ENCODE measurements around the gene MYL11. TPM values are rescaled to one million over a fixed set of nuclear protein-coding genes. Genes with fewer than 3 reads are reported as not detected.
A peak's percentile ranks its signal among the peaks of the same experiment; 100 is the strongest.

Gene MYL11
- total RNA-seq, 5 donors from 2014 or later (not counting 1 experiment from before 2014, with no cell fraction given), result 0.91 to 1.3 (median 1.1) TPM; not detected in 2

- H3K4me1 ChIP-seq (ENCODE audit: control insufficient read depth in 1 of 2, extremely low read depth in 1 of 2, insufficient read depth in 2 of 2, low read length in 2 of 2), result peaks cover 9 to 60% of the 10 kb centered on the region in 2 experiments
- H3K27ac ChIP-seq (ENCODE audit: low read length), result no peak overlapping the region
- H3K4me1 Mint-ChIP-seq, result peaks cover 34 to 44% (median 43%) of the 10 kb centered on the region in 3 donors
- no peaks in the 10 kb centered on the region for H3K27me3 Mint-ChIP-seq
- H3K27me3 ChIP-seq (replicated peaks in 1 of 2; ENCODE audit: control insufficient read depth in 2 of 2, extremely low read depth in 1 of 2, insufficient read depth in 2 of 2, low read length in 1 of 2), result peaks cover 0 to 8% of the 10 kb centered on the region in 2 experiments
- H3K9me3 ChIP-seq, result no peaks in the 10 kb centered on the region
- ATAC-seq (replicated peaks in 1 of 4) (no peak), DNase-seq (no peak)
- no peaks in the 10 kb centered on the region for H3K36me3 Mint-ChIP-seq
- H3K4me3 Mint-ChIP-seq, result peak overlapping the region; percentile 84 to 86 (median 85)
- ChIA-PET CTCF (no interaction called here), POLR2A (no interaction called here)
- H3K27ac Mint-ChIP-seq, result peak overlapping the region; percentile 72 to 86
- WGBS (ENCODE audit: insufficient coverage), result 31% methylated on average over 9 of the region's 12 CpGs
- H3K9me3 Mint-ChIP-seq, result no peaks in the 10 kb centered on the region
- H3K4me3 ChIP-seq (ENCODE audit: control insufficient read depth in 1 of 2, extremely low read depth in 1 of 2, low read length in 1 of 2), result peak overlapping the region; percentile 72 to 87
- H3K36me3 ChIP-seq (ENCODE audit: control insufficient read depth in 2 of 2, extremely low read depth in 1 of 2, insufficient read depth in 1 of 2, low read length in 1 of 2), result peaks cover 2 to 18% of the 10 kb centered on the region in 2 donors
Measured at GRCh38 chr16:30399435-30400186, 25.0 kb downstream of the MYL11 start.

GRCh38 chr16:30401768-30402425, 27.3 kb downstream of the MYL11 start:
- ATAC-seq (replicated peaks in 1 of 4) (no peak), DNase-seq (no peak)
- Histone ChIP-seq H3K27me3 (replicated peaks in 1 of 2; ENCODE audit: control insufficient read depth in 2 of 2, extremely low read depth in 1 of 2, insufficient read depth in 2 of 2, low read length in 1 of 2) (peaks cover 0 to 8% of the 10 kb centered on the region in 2 experiments), H3K9me3 (no peaks in the 10 kb centered on the region), H3K4me1 (ENCODE audit: control insufficient read depth in 1 of 2, extremely low read depth in 1 of 2, insufficient read depth in 2 of 2, low read length in 2 of 2) (peaks cover 4 to 48% of the 10 kb centered on the region in 2 experiments), H3K27ac (ENCODE audit: low read length) (no peak overlapping the region), H3K36me3 (ENCODE audit: control insufficient read depth in 2 of 2, extremely low read depth in 1 of 2, insufficient read depth in 1 of 2, low read length in 1 of 2) (peaks cover 2 to 18% of the 10 kb centered on the region in 2 donors), H3K4me3 (ENCODE audit: control insufficient read depth in 1 of 2, extremely low read depth in 1 of 2, low read length in 1 of 2) (no peak overlapping the region)
- Mint-ChIP-seq H3K4me3 (peak overlapping the region; percentile 84 to 86 (median 85)), H3K36me3 (no peaks in the 10 kb centered on the region), H3K4me1 (peaks cover 28 to 33% (median 32%) of the 10 kb centered on the region in 3 donors), H3K27ac (no peak overlapping the region), H3K27me3 (no peaks in the 10 kb centered on the region), H3K9me3 (no peaks in the 10 kb centered on the region)
- POLR2A ChIA-PET, result interaction anchor here in 1 of 2 donors (0.7 kb wide), 1 partner anchor 433 kb away, joined by 9 read pairs; no protein-coding TSS in a partner anchor
- 90% methylated on average over 5 of the region's 8 CpGs for WGBS (ENCODE audit: insufficient coverage)
- CTCF ChIA-PET, result interaction anchor here in 1 of 2 donors (0.9 kb wide), 1 partner anchor 31 kb away, joined by 4 read pairs; no protein-coding TSS in a partner anchor

GRCh38 chr16:30406795-30407101, 32.1 kb downstream of the MYL11 start:
- Mint-ChIP-seq H3K4me3 (peak overlapping the region; percentile 92 to 95 (median 94)), H3K4me1 (peaks cover 27% of the 10 kb centered on the region in 3 donors), H3K27ac (peak overlapping the region; percentile 92 to 96), H3K9me3 (no peaks in the 10 kb centered on the region), H3K36me3 (no peaks in the 10 kb centered on the region), H3K27me3 (no peaks in the 10 kb centered on the region)
- ChIA-PET CTCF (interaction anchor here (0.6 to 4.6 kb wide), 6 partner anchors 9 to 734 kb away, joined by 3 to 32 read pairs (median 4); partner anchors contain the start of genes SEPTIN1 (in 1 of the 2) and TBC1D10B (in 1 of the 2)), POLR2A (interaction anchor here (0.5 to 0.6 kb wide), 2 partner anchors 61 to 795 kb away, joined by 3 read pairs; no protein-coding TSS in a partner anchor)
- H3K36me3 ChIP-seq (ENCODE audit: control insufficient read depth in 2 of 2, extremely low read depth in 1 of 2, insufficient read depth in 1 of 2, low read length in 1 of 2), result peaks cover 1 to 2% of the 10 kb centered on the region in 2 donors
- H3K9me3 ChIP-seq, result no peaks in the 10 kb centered on the region
- peaks cover 3 to 31% of the 10 kb centered on the region in 2 experiments for H3K4me1 ChIP-seq (ENCODE audit: control insufficient read depth in 1 of 2, extremely low read depth in 1 of 2, insufficient read depth in 2 of 2, low read length in 2 of 2)
- DNase-seq (no peak), ATAC-seq (replicated peaks in 1 of 4) (peak; percentile 32 to 42 (median 39))
- H3K4me3 ChIP-seq (ENCODE audit: control insufficient read depth in 1 of 2, extremely low read depth in 1 of 2, low read length in 1 of 2), result peak overlapping the region; percentile 59 to 75
- H3K27me3 ChIP-seq (replicated peaks in 1 of 2; ENCODE audit: control insufficient read depth in 2 of 2, extremely low read depth in 1 of 2, insufficient read depth in 2 of 2, low read length in 1 of 2), result no peaks in the 10 kb centered on the region
- H3K27ac ChIP-seq (ENCODE audit: low read length), result peak overlapping the region; percentile 5
- 23% methylated on average over 14 of the region's 14 CpGs for WGBS (ENCODE audit: insufficient coverage)

GRCh38 chr16:30407102-30407803, 32.7 kb downstream of the MYL11 start, which contains the start of gene ZNF771:
ZNF771 (plus strand) TSS chr16:30407606; CDS start chr16:30408054, 448 bp downstream.
- H3K9me3 Mint-ChIP-seq, result no peaks in the 10 kb centered on the region
- DNase-seq, result peak; percentile 48 to 92 (median 71)
- peak within 1 kb of the TSS; percentile 5 for H3K27ac ChIP-seq (ENCODE audit: low read length)
- H3K36me3 Mint-ChIP-seq, result peaks cover 4% of the 10 kb centered on the region
- peaks cover 2 to 4% of the 10 kb centered on the region in 2 donors for H3K36me3 ChIP-seq (ENCODE audit: control insufficient read depth in 2 of 2, extremely low read depth in 1 of 2, insufficient read depth in 1 of 2, low read length in 1 of 2)
- no peaks in the 10 kb centered on the region for H3K27me3 ChIP-seq (replicated peaks in 1 of 2; ENCODE audit: control insufficient read depth in 2 of 2, extremely low read depth in 1 of 2, insufficient read depth in 2 of 2, low read length in 1 of 2)
- H3K4me1 ChIP-seq (ENCODE audit: control insufficient read depth in 1 of 2, extremely low read depth in 1 of 2, insufficient read depth in 2 of 2, low read length in 2 of 2), result peaks cover 3 to 31% of the 10 kb centered on the region in 2 experiments
- ChIA-PET POLR2A (interaction anchor here in 1 of 2 donors (0.5 to 0.6 kb wide), 2 partner anchors 170 to 795 kb away, joined by 3 to 7 read pairs; no protein-coding TSS in a partner anchor), CTCF (interaction anchor here (0.6 to 4.6 kb wide), 7 partner anchors 9 to 734 kb away, joined by 3 to 32 read pairs (median 4); partner anchors contain the start of genes DCTPP1 (in 1 of the 2), SEPTIN1 (in 1 of the 2) and TBC1D10B (in 1 of the 2))
- H3K27ac Mint-ChIP-seq, result peak within 1 kb of the TSS; percentile 92 to 96
- WGBS (ENCODE audit: insufficient coverage), result 0% methylated on average over 65 of the region's 65 CpGs
- peaks cover 25 to 31% (median 30%) of the 10 kb centered on the region in 3 donors for H3K4me1 Mint-ChIP-seq
- H3K4me3 ChIP-seq (ENCODE audit: control insufficient read depth in 1 of 2, extremely low read depth in 1 of 2, low read length in 1 of 2), result peak within 1 kb of the TSS; percentile 59 to 75
- H3K9me3 ChIP-seq, result no peaks in the 10 kb centered on the region
- no peaks in the 10 kb centered on the region for H3K27me3 Mint-ChIP-seq
- H3K4me3 Mint-ChIP-seq, result peak within 1 kb of the TSS; percentile 92 to 95 (median 94)
- peak; percentile 86 to 93 (median 90) for ATAC-seq (replicated peaks in 1 of 4)

GRCh38 chr16:30407804-30408534, 33.4 kb downstream of the MYL11 start:
- no peaks in the 10 kb centered on the region for H3K9me3 Mint-ChIP-seq
- no peaks in the 10 kb centered on the region for H3K27me3 Mint-ChIP-seq
- ChIA-PET CTCF (interaction anchor here in 1 of 2 donors (0.5 to 4.6 kb wide), 4 partner anchors 22 to 37 kb away, joined by 3 to 32 read pairs (median 6); partner anchors contain the start of genes DCTPP1, SEPTIN1 and TBC1D10B), POLR2A (interaction anchor here in 1 of 2 donors (0.6 kb wide), 1 partner anchor 169 kb away, joined by 7 read pairs; no protein-coding TSS in a partner anchor)
- DNase-seq (no peak), ATAC-seq (replicated peaks in 1 of 4) (peak in 1 of 4 experiments; percentile 4)
- peaks cover 3 to 31% of the 10 kb centered on the region in 2 experiments for H3K4me1 ChIP-seq (ENCODE audit: control insufficient read depth in 1 of 2, extremely low read depth in 1 of 2, insufficient read depth in 2 of 2, low read length in 2 of 2)
- no peaks in the 10 kb centered on the region for H3K9me3 ChIP-seq
- peaks cover 2 to 4% of the 10 kb centered on the region in 2 donors for H3K36me3 ChIP-seq (ENCODE audit: control insufficient read depth in 2 of 2, extremely low read depth in 1 of 2, insufficient read depth in 1 of 2, low read length in 1 of 2)
- 33% methylated on average over 6 of the region's 19 CpGs for WGBS (ENCODE audit: insufficient coverage)
- H3K27me3 ChIP-seq (replicated peaks in 1 of 2; ENCODE audit: control insufficient read depth in 2 of 2, extremely low read depth in 1 of 2, insufficient read depth in 2 of 2, low read length in 1 of 2), result no peaks in the 10 kb centered on the region
- peaks cover 4% of the 10 kb centered on the region for H3K36me3 Mint-ChIP-seq
- H3K27ac Mint-ChIP-seq, result peak overlapping the region; percentile 74 to 84
- no peak overlapping the region for H3K27ac ChIP-seq (ENCODE audit: low read length)
- peak overlapping the region; percentile 73 to 94 (median 77) for H3K4me3 Mint-ChIP-seq
- H3K4me3 ChIP-seq (ENCODE audit: control insufficient read depth in 1 of 2, extremely low read depth in 1 of 2, low read length in 1 of 2), result peak overlapping the region; percentile 59 to 75
- H3K4me1 Mint-ChIP-seq, result peaks cover 25 to 31% (median 30%) of the 10 kb centered on the region in 3 donors

All from T-cell (primary cell).